Astrocyte of the spinal cord (primary cell): ENCODE results near the gene TRPM1.

Source experiments
- DNase-seq: peaks from one replicate; pipeline ENCODE4 v3.0.0; 2011; ENCODE audit warnings: low read depth, low spot score
- H3K4me3 ChIP-seq: 2 replicates; pipeline ENCODE4 v1.5.1; 2011; ENCODE audit warnings: low read depth, mild to moderate bottlenecking, low read length, moderate library complexity
- CTCF ChIP-seq: IDR thresholded peaks from 2 replicates; pipeline ENCODE4 v1.5.1; 2012; ENCODE audit warnings: low read depth, mild to moderate bottlenecking, low read length, inconsistent platforms
- in situ Hi-C: cut with HindIII; loops from 2 replicates; pipeline ENCODE4 v1.10.0; 2017; ENCODE audit warnings: low sequenced_read_pairs

The TRPM1 gene

GRCh38 chr15:31037731-31038477 is 63.6 kb downstream of the TRPM1 start:
- TF ChIP-seq CTCF = no peak
- no peak overlapping the region for H3K4me3 ChIP-seq
- no peak for DNase-seq
- in situ Hi-C loops = no loop called here

DNA sequence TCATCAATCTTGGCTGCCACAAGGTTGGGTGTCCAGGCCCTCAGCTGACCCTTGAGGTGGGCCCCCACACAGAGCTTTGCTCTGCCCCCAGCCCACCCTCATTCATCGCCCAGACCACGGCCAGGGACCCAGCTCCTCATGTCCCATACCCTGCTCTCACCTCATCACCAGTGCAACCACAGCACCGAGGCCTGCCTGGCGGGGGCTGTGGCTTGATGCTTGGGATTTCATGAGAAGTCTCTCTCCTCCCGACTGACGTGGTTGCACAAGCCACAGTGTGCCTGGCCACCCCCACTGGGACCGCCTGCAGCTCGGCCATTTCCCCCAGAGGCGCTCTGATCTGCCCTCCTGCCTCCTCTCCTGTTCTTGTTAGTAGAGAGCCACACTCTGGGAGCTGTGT is 64.7 kb downstream of the TRPM1 start:
- no peak overlapping the region for H3K4me3 ChIP-seq
- in situ Hi-C loops = no loop called here
- no peak for TF ChIP-seq CTCF
- no peak for DNase-seq

- H3K4me3 ChIP-seq = no peak overlapping the region
- in situ Hi-C loops = no loop called here
- no peak for DNase-seq
- no peak for TF ChIP-seq CTCF
Measured at GRCh38 chr15:31035610-31036009, 65.9 kb downstream of the TRPM1 start.

- no peak overlapping the region for H3K4me3 ChIP-seq
- in situ Hi-C loops = no loop called here
- TF ChIP-seq CTCF = no peak
- DNase-seq = no peak
Measured at GRCh38 chr15:31034152-31034551, 67.4 kb downstream of the TRPM1 start.

- TF ChIP-seq CTCF = no peak
- in situ Hi-C loops = no loop called here
- no peak overlapping the region for H3K4me3 ChIP-seq
- DNase-seq = peak; percentile 29
Measured at GRCh38 chr15:31032961-31033371, 68.6 kb downstream of the TRPM1 start.

- TF ChIP-seq CTCF = no peak
- DNase-seq = peak; percentile 55
- H3K4me3 ChIP-seq = no peak overlapping the region
- in situ Hi-C loops = no loop called here
Measured at GRCh38 chr15:31031471-31032067, 70.0 kb downstream of the TRPM1 start.
